Measurements from ENCODE around the gene TRDN.
"Not testable (repeated sequence)": the region's sequence is repeated elsewhere in the genome, so short reads cannot be mapped to it uniquely, and the experiment has no call there.

The TRDN gene

DNA sequence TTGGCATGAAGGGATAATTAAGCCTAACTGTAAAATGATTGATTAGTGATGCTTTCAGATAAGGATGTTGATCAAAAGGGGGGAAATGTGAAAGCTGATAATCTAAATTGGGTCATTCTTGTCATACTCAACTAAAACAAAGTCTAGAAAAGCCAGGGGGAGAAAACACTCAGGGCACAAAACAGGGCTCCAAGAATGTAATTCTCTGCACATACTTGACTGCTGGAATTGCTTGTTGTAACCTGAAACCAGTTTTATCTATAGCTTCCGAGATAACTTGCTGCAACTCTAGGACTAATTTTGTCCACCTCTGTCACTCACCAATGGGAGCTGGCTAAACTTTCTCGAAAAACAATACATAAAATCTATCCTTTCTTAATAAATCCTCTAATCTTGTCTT, 330.4 kb downstream of the TRDN start:
- no peak for DNase-seq (ENCODE audit: low read depth, low spot score)

DNA sequence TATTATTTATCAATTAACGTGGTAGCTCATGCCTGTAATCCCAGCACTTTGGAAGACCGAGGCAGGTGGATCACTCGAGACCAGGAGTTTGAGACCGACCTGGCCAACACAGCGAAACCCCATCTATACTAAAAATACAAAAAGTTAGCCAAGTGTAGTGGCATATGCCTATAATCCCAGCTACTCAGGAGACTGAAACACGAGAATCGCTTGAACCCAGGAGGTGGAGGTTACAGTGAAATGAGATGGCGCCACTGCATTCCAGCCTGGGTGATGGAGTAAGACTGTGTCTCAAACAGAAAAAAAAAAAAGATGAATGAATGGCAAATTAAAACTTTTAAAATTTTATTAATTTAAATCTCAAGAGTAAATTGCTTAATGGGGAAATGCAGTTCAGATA, 341.1 kb downstream of the TRDN start:
- DNase-seq (ENCODE audit: low read depth, low spot score): no peak

DNA sequence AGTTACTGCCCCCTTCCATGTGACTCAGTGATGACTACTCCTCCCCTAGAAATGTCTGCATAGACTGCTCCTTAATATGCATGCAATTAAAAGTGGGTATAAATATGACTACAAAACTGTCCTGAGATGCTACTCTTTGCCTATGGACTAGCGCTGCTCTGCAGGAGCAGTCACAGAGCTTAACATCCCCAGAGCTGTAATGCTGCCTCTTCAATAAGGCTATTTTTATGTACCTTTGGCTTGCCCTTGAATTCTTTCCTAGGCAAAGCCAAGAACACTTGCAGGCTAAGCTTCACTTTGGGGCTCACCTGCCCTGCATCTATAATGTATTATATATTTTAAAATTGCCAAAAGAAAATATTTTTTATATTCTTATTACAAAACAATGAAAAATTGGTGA, 341.6 kb downstream of the TRDN start:
- no peak for DNase-seq (ENCODE audit: low read depth, low spot score)

DNA sequence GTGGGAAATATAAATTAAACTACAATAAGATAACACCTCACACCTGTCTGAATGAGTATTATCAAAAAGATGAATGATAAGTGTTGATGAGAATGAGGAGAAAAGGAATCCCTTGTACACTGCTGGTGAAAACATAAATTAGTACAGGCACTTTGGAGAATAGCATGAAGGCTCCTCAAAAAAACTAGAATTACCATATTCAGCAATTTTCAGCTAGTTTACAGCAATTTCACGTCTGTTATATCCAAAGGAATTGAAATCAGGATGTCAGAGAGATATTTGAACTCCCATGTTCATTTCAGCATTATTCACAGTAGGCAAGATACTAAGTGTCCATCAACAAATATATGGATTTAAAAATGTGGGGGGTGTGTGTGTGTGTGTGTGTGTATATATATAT, 348.1 kb downstream of the TRDN start:
- DNase-seq (ENCODE audit: low read depth, low spot score): no peak

DNA sequence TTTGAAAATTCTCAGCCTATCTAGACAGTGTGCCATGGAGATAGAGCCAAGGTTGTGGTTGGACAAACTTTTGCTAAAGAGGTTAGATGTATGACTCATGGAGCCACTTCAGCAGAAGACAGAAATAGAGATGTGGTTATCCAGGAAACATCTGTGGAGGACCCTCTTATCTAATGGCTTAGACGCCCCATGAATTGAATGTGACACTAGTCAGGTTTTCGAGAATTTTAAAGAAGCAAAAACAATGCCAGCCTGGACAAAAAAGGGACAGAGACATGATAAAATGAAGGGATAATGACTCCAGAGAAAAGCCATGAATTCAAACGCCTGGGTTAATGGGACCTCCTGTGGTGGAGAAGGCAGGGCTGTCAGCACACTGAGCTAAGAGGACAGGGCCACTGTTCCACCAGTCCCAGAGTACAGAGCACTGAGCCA, 360.2 kb downstream of the TRDN start:
- peak; percentile 7 for DNase-seq (ENCODE audit: low read depth, low spot score)

DNA sequence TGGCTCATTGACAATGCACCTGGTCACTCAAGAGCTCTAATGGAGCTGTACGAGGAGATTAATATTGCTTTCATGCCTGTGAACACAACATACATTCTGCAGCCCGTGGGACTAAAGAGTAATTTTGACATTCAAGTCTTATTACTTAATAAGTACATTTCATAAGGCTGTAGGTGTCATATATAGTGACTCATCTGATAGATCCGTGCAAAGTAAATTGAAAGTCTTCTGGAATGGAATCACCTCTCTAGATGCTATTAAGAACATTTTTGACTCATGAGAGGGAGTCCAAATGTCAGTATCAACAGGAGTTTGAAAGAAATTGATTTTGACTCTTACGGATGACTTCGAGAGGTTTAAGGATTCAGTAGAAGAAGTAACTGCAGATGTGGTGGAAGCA, 372.8 kb downstream of the TRDN start:
- no peak for DNase-seq (ENCODE audit: low read depth, low spot score)

DNA sequence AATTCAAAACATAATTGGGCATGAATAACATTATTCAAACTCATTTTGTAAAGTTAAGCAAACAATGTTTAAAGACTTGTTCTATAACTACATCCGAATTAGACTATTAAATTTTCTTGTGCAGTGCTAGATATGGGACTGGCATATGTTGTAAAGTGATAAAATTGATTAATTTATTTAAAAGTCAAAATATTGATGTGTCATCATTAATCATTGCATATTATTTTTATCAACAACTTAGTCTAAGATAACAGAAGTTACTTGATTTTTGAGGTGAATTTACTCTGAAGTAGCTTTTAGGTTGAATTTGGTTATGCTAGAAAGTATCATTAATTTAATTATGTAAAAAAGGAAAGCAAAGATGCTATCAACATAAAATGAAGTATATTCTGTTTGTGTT, 396.1 kb downstream of the TRDN start:
- no peak for DNase-seq (ENCODE audit: low read depth, low spot score)

DNA sequence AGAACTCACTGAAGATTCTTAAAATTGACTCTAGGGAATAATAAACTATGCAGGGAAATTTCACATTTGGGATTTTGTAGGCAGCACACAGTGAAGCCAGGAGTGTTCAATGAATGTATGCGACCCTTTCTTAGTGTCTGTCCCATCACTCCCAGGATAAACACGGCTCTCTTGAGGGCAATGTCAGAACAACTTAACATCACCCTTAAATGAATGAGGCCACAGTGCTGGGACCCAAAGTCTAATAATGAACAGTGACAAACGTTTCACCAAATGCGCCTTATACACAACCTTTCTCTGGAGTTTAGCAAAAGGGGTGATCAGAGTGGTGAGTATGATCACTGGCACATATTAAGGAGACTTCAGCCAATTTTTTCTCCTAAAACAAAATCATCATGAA, 403.4 kb downstream of the TRDN start:
- DNase-seq (ENCODE audit: low read depth, low spot score): no peak

DNA sequence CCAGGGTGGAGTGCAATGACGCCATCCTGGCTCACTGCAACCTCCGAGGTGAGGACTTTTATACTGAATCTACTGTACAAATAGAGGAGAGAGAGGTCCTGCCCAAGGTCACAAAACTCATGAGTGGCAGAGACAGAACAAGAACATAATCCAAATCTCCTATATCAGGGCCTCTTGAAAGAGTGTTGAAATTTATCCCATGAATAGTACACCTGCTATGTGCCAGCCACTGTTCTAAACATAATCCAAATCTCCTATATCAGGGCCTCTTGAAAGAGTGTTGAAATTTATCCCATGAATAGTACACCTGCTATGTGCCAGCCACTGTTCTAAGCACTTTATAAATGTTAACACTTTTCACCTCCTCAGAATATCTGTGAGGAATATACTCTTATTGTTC, 409.0 kb downstream of the TRDN start:
- DNase-seq (ENCODE audit: low read depth, low spot score): not testable (repeated sequence)

DNA sequence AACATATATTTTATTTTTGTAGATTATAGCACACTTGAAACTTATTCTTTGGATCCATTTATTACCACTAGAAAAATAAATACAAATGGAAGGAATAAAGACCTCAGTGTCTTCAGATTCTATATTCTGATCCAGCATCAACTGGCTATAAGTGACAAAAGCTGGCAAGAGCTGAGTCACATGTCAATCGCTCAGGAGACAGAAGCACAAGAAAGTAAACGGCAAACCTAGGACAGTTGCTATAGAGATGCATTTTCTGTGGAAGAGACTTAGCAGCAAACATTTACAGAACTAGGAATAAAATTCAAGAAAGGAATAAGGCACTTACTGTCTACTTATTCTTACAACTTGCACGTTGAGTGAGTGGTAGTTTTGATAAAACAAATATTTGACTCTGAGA, 410.4 kb downstream of the TRDN start:
- DNase-seq (ENCODE audit: low read depth, low spot score): no peak

DNA sequence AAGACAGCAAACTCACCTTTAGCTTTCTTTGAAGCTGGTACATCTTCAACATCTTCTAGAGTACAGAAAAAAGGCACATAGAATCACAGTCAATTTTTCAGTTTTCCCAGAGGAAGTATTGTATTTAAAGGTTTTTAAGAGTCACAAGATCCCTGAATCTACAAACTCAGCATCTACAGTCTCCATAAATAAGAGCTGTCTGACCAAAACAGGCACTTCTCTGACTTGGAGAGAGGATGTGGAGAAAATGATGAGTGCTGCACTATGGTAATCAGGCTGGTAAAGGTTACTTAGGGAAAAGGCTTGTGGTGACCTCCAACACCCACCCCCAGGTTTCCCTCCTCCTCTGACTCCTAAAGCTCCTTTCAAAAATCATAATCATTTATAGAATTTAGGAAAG, 412.7 kb downstream of the TRDN start:
- DNase-seq (ENCODE audit: low read depth, low spot score): no peak

DNA sequence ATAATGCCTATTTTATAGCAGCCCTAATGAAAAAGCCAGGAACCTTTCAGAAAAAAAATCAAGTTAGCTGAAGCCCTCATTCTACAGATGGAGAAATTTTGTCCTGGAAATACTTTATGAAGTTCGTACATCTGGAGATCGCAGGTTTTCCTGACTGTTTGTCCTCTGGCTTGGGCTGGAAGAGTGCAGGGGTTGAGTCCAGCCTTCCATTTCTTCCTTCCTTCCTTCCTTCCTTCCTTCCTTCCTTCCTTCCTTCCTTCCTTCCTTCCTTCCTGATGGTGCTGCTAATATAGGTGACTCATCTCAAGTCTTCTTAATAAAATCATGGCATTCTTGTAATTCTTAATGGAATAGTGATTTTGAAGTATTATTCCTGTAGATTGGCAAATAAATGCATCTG, 413.3 kb downstream of the TRDN start:
- no peak for DNase-seq (ENCODE audit: low read depth, low spot score)

DNA sequence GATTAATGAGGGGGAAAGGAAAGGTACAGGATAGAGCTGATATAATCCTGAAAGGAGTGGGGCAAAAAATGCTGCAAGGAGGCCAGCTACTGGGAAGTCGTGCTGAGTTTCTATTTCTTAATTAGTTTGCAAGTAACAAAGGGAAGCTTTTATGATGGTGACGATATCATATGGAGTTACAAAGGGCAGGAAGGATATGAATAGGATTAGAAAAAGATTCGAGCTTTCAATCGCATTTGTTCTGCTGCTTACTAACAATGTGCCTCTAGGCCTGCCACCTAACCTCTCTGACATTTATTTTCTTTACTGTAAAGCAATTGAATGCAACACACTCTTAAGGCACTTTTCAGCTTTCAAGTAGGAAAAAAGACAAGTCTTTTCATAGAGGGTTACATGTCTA, 421.5 kb downstream of the TRDN start:
- DNase-seq (ENCODE audit: low read depth, low spot score): no peak

DNA sequence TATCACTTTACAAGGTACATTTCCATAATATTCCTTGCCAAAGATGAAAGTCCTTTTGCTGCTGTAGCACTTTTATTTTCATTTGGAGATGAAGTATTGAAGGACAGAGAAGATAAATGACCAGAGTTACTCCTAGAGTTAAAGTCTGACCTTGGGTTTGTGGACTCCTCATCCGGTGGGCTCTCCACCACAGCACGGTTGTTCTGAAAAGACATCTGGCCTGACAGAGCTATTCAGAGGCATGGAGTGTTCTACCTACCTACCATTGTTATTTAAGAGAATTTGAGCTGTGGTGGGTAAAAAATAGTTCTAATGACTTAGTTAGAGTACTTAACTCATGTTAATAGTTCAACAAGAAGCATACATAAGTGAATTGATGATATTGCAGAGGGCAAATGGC, 422.3 kb downstream of the TRDN start:
- DNase-seq (ENCODE audit: low read depth, low spot score): no peak

DNA sequence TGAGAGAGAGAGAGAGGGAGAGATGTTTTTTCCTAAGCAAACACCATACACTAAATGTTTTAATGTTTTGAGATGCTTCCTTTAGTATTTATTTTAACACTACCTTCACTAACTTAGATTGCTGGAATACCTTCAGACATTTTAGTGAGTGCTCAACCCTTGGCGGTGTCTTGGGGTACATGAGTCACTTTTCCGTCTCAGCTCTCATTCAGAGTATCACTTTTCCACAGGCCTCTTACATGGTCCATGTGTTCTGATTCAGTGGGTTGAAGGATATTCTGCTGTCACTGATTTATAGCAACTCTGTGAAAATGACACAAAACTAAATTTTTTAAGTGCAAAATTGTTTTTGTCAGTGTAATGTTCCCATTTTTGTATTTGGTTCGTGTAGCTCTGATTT, 422.8 kb downstream of the TRDN start:
- DNase-seq (ENCODE audit: low read depth, low spot score): no peak

DNA sequence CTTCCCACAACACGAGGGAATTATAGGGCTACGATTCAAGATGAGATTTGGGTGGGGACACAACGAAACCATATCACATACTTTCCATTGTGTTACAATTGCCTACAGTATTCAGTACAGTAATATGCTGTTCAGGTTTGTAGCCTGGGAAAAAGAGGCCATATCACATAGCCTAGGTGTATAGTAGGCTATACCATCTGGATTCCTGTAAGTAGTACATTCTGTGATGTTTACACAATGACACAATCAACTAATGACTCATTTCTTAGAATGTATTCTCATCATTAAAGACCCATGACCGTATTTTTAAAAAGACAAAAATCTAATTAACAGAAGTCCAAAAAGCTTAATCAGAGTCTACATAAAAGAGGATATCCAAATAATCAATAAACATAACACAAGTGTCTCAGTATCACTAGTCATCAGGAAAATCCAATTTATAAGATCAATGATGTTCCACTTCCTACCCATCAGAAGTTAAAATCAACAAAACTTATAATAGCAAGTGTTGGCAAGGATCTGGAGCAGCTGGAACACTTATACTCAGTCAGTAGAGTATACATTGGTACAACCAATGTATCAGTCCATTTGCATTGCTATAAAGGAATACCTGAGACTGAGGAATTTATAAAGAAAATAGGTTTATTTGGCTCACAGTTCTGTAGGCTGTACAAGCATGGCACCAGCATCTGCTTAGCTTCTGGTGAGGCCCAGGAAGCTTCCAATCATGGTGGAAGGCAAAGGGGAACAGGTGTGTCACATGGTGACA, 424.8 kb downstream of the TRDN start:
- DNase-seq (ENCODE audit: low read depth, low spot score): no peak

DNA sequence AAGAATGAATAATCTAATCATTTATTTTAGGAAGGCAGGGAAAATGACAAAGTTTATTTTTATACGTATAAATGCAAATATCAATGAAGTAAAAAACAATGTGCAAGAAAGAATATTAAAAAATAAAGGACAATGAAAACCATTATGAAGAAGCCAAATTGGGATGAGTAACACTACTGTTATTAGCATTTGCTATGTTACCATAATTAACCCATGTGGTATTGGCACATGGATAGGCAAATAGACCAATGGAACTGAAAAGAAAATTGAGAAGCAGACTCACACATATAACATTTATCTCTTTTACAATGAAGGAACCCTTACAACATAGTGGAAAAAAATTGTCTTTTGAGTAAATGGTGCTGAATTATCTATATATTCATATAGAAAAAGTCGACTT, 426.1 kb downstream of the TRDN start:
- no peak for DNase-seq (ENCODE audit: low read depth, low spot score)

DNA sequence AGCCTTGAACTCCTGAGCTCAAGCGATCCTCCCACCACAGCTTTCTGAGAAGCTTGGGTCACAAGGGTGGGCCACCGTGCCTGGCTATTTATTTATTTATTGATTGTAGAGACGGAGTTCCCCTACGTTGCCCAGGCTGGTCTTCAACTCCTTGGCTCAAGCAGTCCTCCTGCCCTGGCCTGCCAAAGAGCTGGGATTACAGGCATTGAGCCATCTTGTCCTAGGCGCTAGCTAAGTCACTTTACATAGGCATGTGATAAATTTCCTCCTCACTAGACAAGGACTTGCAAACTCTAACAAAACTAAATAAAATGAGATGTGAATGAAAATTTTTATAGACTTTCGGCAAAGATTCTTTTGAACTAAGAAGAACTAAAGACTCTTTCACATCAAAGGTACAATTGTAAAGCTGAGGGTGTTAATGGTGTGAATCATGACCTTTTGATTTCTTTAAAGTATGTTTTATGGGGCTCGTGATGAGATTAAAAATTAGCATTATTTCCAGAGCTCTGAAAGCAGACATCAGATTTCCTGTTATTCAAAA, 428.7 kb downstream of the TRDN start:
- no peak for DNase-seq (ENCODE audit: low read depth, low spot score)

DNA sequence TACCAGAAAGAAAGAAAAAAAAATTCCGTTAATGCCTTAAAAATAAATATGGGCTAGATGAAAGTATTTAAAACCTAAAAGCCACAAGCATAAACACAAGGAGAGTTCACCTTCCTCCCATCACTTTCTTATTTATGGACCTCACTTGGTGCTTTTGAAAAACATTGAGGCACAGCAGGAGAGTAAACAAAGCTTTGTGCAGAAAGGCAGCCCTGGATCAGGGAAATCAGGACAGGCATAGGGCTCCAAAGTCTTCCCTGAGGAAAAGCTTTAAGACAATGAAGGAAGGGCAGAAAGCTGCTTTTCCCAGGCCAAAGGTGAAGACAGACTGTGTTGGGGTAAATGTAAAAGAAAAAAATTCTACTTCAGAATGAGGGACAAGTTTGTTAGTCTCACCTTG, 432.8 kb downstream of the TRDN start:
- DNase-seq (ENCODE audit: low read depth, low spot score): no peak

DNA sequence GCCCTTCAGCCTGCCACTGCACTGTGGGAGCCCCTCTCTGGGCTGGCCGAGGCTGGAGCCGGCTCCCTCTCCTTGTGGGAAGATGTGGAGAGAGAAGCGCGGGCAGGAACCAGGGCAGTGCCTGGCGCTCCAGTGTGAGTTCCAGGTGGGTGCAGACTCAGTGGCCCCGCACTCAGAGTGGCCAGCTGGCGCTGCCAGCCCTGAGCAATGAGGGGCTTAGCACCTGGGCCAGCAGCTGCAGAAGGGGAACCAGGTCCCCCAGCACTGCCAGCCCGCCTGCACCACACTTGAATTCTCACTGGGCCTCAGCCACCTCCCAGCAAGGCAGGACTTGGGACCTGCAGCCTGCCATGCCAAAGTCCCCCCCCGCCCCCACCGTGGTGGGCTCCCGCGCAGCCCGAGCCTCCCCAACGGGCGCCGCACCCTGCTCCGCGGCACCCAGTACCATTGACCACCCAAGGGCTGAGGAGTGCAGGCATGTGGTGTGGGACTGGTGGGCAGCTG, 434.8 kb downstream of the TRDN start:
- no peak for DNase-seq (ENCODE audit: low read depth, low spot score)

DNA sequence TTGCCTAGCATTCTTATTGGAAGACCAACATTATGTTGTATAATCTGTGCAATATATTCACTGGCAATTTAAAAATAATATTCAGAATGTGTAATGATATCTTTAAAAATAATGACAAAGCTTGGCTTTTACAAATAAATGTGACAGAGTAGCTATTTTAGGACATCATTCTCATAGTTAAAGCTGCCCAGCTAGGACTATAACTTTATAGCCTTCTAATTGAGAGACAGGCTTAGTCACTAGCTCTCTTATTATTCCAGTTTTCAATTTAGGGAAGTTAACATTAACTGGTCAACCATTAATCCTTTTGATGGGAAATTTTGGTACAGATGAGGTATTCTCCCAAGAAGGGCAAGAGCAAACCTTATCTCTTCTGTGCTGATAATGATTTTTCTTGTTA, 443.5 kb downstream of the TRDN start:
- DNase-seq (ENCODE audit: low read depth, low spot score): no peak

DNA sequence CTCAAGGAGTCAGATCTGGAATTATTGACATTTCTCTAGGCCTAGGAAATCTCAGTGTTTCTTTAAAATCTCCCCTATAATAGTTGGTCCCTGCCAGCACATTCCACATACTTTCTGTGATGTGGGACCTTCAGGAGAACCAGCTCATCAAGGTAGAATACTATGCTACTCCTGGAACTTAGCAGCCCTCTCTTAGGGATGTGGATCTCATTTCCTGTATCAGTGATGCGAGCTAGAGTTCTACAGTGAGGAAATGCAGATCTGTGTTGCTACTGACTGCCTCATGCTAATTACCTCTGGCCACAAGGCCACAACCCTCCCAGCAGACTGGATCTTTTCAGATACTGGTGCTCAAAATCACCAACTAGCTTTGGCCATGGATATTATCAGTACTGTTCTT, 446.9 kb downstream of the TRDN start:
- DNase-seq (ENCODE audit: low read depth, low spot score): peak; percentile 30

DNA sequence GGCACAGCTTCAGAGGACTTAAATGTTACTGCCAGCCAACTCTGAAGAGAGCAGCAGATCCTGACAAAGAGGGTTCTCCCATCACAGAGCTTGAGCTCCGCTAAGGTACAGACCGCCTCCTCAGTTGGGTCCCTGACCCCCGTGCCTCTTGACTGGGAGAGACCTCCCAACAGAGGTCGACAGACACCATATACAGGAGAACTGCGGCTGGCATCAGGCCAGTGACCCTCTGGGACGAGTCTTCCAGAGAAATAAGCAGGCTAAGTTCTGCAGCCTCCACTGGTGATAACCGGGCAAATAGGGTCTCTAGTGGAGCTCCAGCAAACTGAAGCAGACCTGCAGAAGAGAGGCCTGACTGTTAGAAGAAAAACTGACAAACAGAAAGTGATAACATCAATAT, 453.8 kb downstream of the TRDN start:
- no peak for DNase-seq (ENCODE audit: low read depth, low spot score)

DNA sequence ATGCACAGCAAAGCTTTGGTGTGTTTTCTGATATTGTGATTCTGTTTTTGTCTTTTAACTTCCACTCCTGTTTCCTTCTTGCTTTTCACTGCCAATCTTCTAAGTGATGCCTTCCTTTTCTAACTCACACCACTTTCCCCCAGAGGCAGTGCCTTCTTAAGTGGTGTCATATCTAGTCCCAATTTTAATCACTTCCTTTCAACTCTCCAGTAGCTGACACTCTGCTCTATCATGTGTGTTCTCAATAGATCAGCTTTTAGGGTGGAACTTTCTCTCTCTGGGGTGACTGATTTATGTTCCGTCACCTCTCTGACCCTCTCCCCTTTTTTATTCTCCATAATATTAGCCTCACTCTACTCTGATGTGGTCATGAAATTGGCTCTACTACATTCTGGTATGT, 460.0 kb downstream of the TRDN start:
- DNase-seq (ENCODE audit: low read depth, low spot score): no peak

Measured in iPS DF 19.7 (cell line).